ENCODE measurements around the gene SLC39A11.

DNA sequence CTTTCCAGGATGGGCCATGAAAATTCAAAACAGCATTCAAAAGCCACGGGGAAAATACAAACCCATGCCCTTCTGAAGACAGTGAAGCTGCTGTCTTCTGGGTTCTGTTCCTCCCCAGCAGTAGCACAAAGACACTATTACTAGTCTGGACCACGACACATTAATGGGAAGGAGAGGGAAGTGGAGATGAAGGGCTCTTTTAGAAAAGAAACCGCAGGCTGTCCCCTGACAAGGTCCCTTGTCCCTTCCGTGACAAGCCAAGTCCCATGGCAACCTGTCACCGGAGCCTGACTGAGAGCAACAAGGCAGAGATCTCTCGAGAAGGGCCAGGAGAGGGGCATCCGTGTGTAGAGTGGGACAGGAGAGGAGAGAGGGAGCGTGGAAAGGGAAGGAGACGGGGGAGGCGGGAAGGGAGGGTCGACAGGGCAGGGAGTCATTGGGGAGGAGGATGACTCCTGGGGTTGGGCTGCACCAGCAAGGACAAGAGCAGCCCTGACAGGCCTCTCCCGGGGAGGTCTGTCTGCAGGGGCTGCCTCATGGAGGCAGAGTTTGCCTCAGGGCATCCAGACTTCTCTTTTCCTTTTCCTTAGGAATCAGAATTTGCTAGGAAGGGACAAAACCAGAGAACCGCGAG is 436.2 kb downstream of the SLC39A11 start:
- TF ChIP-seq POLR2A (IDR thresholded peaks at IDR 0.05; ENCODE audit: borderline replicate concordance, extremely low read depth, insufficient read depth, insufficient read length): no peak
- TF ChIP-seq, protein P1, sequence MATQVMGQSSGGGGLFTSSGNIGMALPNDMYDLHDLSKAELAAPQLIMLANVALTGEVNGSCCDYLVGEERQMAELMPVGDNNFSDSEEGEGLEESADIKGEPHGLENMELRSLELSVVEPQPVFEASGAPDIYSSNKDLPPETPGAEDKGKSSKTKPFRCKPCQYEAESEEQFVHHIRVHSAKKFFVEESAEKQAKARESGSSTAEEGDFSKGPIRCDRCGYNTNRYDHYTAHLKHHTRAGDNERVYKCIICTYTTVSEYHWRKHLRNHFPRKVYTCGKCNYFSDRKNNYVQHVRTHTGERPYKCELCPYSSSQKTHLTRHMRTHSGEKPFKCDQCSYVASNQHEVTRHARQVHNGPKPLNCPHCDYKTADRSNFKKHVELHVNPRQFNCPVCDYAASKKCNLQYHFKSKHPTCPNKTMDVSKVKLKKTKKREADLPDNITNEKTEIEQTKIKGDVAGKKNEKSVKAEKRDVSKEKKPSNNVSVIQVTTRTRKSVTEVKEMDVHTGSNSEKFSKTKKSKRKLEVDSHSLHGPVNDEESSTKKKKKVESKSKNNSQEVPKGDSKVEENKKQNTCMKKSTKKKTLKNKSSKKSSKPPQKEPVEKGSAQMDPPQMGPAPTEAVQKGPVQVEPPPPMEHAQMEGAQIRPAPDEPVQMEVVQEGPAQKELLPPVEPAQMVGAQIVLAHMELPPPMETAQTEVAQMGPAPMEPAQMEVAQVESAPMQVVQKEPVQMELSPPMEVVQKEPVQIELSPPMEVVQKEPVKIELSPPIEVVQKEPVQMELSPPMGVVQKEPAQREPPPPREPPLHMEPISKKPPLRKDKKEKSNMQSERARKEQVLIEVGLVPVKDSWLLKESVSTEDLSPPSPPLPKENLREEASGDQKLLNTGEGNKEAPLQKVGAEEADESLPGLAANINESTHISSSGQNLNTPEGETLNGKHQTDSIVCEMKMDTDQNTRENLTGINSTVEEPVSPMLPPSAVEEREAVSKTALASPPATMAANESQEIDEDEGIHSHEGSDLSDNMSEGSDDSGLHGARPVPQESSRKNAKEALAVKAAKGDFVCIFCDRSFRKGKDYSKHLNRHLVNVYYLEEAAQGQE (IDR thresholded peaks at IDR 0.05; ENCODE audit: low read depth): no peak
- TF ChIP-seq, protein P2, sequence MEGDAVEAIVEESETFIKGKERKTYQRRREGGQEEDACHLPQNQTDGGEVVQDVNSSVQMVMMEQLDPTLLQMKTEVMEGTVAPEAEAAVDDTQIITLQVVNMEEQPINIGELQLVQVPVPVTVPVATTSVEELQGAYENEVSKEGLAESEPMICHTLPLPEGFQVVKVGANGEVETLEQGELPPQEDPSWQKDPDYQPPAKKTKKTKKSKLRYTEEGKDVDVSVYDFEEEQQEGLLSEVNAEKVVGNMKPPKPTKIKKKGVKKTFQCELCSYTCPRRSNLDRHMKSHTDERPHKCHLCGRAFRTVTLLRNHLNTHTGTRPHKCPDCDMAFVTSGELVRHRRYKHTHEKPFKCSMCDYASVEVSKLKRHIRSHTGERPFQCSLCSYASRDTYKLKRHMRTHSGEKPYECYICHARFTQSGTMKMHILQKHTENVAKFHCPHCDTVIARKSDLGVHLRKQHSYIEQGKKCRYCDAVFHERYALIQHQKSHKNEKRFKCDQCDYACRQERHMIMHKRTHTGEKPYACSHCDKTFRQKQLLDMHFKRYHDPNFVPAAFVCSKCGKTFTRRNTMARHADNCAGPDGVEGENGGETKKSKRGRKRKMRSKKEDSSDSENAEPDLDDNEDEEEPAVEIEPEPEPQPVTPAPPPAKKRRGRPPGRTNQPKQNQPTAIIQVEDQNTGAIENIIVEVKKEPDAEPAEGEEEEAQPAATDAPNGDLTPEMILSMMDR (IDR thresholded peaks at IDR 0.05 in 2 of 3, conservative IDR thresholded peaks at IDR 0.05 in 1 of 3; ENCODE audit: borderline replicate concordance in 1 of 3, insufficient read depth in 1 of 3, low read depth in 2 of 3, low read length in 2 of 3): no peak
- TF ChIP-seq, protein P3, sequence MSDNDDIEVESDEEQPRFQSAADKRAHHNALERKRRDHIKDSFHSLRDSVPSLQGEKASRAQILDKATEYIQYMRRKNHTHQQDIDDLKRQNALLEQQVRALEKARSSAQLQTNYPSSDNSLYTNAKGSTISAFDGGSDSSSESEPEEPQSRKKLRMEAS (IDR thresholded peaks at IDR 0.05): no peak
- TF ChIP-seq JUND (IDR thresholded peaks at IDR 0.05): no peak
- TF ChIP-seq EGR1 (IDR thresholded peaks at IDR 0.05; ENCODE audit: low read depth): no peak
- no peak for TF ChIP-seq ZFX (IDR thresholded peaks at IDR 0.05)
- TF ChIP-seq EZH2phosphoT487 (IDR thresholded peaks at IDR 0.05; ENCODE audit: borderline replicate concordance): no peak
- no peak for TF ChIP-seq SP1 (IDR thresholded peaks at IDR 0.05; ENCODE audit: low read depth)
- no peak for TF ChIP-seq TCF7L2 (IDR thresholded peaks at IDR 0.05; ENCODE audit: borderline replicate concordance, extremely low read depth, insufficient read depth, insufficient read length)
- TF ChIP-seq, protein P4, sequence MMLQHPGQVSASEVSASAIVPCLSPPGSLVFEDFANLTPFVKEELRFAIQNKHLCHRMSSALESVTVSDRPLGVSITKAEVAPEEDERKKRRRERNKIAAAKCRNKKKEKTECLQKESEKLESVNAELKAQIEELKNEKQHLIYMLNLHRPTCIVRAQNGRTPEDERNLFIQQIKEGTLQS (IDR thresholded peaks at IDR 0.05): no peak
- TF ChIP-seq EZH2 (IDR thresholded peaks at IDR 0.05): no peak
- TF ChIP-seq RAD21 (IDR thresholded peaks at IDR 0.05; ENCODE audit: low read depth): no peak
